ENCODE results near the gene C15orf62.
A peak's percentile ranks its signal among the peaks of the same experiment; 100 is the strongest.

Gene C15orf62

GRCh38 chr15:40754883-40755811, 14.6 kb upstream of the C15orf62 start, which contains the start of gene RMDN3 (continued):
- TF ChIP-seq OSR2 (tag by site-specific recombination; IDR thresholded peaks at IDR 0.05) (0 out of 2 replicates have a peak, but pooled peaks have one; percentile 33), ZNF624 (tag by site-specific recombination; IDR thresholded peaks at IDR 0.05) (no peak), KLF17 (tag by site-specific recombination; IDR thresholded peaks at IDR 0.05) (peak; percentile 51; the same call in 1 of the 2 replicates), ZBTB7A (tag by site-specific recombination; IDR thresholded peaks at IDR 0.05; ENCODE audit: low read depth) (no peak; the same call in 1 of the 2 replicates), ZNF350 (tag by site-specific recombination; IDR thresholded peaks at IDR 0.05) (no peak), HIC1 (tag by site-specific recombination; IDR thresholded peaks at IDR 0.05) (no peak), ZBTB44 (tag by site-specific recombination; IDR thresholded peaks at IDR 0.05) (no peak), ZNF18 (tag by site-specific recombination; IDR thresholded peaks at IDR 0.05) (peak; percentile 89), ZNF266 (tag by site-specific recombination; IDR thresholded peaks at IDR 0.05; ENCODE audit: low read depth) (no peak), ZBTB48 (tag by site-specific recombination; IDR thresholded peaks at IDR 0.05) (no peak), ZNF16 (tag by site-specific recombination; IDR thresholded peaks at IDR 0.05; ENCODE audit: low read depth) (no peak), ZNF501 (tag by site-specific recombination; IDR thresholded peaks at IDR 0.05) (peak; percentile 49; the same call in 1 of the 2 replicates), TSHZ1 (tag by site-specific recombination; IDR thresholded peaks at IDR 0.05; ENCODE audit: borderline replicate concordance) (no peak), ZNF148 (tag by site-specific recombination; IDR thresholded peaks at IDR 0.05; ENCODE audit: borderline replicate concordance) (no peak), ZNF510 (tag by site-specific recombination; IDR thresholded peaks at IDR 0.05; ENCODE audit: insufficient replicate concordance) (no peak), ZNF404 (tag by site-specific recombination; IDR thresholded peaks at IDR 0.05) (no peak), ZNF184 (tag by site-specific recombination; IDR thresholded peaks at IDR 0.05) (0 out of 2 replicates have a peak, but pooled peaks have one; percentile 27), ZNF776 (tag by site-specific recombination; IDR thresholded peaks at IDR 0.05; ENCODE audit: borderline replicate concordance) (no peak), KLF9 (tag by site-specific recombination; IDR thresholded peaks at IDR 0.05; ENCODE audit: low read depth) (peak; percentile 86), GLIS2 (tag by site-specific recombination; IDR thresholded peaks at IDR 0.05) (peak; percentile 55), ZNF274 (IDR thresholded peaks at IDR 0.05; ENCODE audit: low read length) (no peak), ZNF274 (tag by site-specific recombination; IDR thresholded peaks at IDR 0.05; ENCODE audit: borderline replicate concordance) (no peak), HOXC10 (CRISPR knock-in tag; IDR thresholded peaks at IDR 0.05) (no peak), HOXA7 (CRISPR knock-in tag; IDR thresholded peaks at IDR 0.05; ENCODE audit: borderline replicate concordance) (no peak)

All from HEK293 (cell line).